Colon (tissue), 2 donors: Measurements from ENCODE around the gene TMC4.
"Not testable (repeated sequence)": the region's sequence is repeated elsewhere in the genome, so short reads cannot be mapped to it uniquely, and the experiment has no call there.

Experiments used
- FAIRE-seq: peaks from 2 replicates; lab custom pipeline; 2012; peaks lifted over from hg19 to GRCh38; lab: Jason Lieb, UNC
- donor health status: control.
- donor health status: control.

TMC4 gene

DNA sequence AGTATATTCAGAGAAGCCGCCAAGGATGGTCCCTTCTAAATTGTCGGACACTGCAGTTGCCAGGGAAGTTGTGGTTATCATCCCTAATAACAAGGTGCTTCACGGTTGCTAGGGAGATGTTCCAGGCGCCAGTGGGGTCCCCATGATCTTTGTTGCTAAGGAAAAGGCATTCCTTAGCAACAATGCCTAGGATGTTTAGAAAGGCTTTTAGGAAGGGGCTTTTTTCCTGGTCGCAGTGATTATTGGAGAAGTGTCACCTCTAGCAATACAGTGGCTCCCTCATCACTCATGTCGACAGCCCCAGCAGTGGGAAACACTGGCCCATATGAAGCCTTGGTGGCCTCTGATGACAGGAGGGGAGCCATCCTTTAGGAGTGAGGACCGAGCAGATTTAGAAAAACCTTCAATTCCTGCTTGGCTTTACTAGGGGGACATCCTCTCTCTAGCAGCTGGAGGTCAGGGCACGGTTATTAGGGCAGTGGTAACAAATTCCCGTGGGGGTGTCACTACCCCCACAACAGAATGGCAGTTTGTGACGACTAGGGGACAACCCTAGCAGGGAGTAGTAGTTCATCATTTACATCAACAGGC is 6.4 kb upstream of the TMC4 start:
- FAIRE-seq: no peak

DNA sequence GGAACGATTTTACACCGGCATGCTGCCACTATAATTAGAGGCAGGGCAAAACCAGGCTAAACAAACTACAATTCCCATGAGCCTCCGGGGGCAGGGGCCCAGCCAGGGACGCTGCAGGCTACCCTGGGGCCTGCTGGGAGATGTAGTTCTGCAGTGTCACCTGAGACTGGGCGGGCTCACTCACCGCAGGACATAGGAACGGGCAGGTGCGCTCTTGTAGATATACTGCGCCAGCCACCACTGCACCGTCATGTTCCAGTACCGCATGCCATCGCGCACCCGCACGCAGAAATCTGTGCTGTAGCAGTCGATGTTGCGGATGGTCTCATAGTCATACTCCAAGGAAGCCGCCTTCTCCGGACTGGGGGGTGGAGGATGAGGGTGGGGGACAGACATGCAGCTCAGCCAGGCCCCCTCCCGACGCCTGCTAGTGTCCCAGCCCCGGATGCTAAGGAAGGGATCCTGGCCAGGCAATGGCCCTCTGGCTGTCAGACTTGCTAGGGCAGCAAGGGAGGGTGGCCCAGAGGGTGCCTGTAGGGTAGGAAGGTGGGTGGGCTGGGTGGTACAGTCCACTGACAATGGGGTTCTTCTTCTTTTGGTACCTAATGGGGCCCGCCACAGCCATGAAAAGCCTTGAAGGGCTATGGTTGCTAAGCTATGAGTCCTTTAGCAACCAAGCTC is 5.8 kb upstream of the TMC4 start:
- FAIRE-seq: no peak

DNA sequence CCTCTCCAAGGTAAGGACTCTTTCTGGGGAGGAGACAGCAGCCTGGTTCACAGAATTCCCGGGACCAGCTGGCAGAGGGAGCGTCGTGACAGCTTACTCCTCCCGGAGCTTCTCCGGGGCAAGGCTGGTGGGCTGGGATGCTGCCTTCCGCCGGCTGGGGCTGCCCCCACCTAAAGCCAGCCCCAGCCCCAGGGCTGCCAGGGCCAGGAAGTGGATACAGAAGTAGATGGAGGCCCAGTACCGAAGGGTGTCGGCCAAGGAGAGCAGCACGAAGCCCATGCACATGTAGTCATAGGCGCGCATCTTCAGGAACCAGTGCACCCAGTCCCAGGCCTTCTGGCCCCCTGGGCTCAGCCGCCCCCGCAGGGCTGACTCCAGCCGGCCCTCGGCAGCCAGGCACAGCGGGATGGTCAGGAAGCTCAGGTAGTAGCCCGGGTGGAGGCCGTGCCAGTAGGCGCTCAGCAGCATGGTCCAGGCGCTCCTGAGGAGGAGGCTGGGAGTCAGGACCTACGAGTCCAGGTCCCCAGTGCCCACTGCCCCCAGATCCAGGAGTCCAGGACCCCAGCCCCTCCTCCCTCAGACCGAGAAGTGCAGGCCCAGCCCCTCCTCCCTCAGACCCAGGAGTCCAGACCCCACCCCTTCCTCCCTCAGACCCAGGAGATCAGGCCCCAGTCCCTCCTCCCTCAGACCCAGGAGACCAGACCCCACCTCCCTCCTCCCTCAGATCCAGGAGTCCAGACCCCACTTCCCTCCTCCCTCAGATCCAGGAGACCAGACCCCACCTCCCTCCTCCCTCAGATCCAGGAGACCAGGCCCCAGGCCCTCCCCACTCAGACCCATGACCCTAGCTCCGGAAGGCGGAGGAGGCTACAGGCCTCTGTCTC is 1.2 kb upstream of the TMC4 start:
- FAIRE-seq: no peak

DNA sequence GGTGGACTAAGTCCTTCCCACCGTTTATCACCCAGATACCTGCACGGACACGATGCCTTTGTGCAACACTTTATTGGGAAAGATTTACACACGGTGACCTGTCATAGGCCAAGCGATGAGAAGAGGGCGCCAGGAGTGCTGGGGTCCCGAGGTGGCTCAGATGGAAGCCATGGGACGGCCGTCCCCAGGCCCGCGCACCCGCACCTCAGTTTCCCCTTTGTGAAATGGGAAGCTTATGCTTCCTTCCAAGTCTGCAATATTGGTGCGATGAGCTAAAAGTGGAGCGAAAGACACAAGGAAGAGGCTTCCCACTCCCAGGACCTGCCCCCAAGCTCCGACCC is 369 bp upstream of the TMC4 start:
- no peak for FAIRE-seq

DNA sequence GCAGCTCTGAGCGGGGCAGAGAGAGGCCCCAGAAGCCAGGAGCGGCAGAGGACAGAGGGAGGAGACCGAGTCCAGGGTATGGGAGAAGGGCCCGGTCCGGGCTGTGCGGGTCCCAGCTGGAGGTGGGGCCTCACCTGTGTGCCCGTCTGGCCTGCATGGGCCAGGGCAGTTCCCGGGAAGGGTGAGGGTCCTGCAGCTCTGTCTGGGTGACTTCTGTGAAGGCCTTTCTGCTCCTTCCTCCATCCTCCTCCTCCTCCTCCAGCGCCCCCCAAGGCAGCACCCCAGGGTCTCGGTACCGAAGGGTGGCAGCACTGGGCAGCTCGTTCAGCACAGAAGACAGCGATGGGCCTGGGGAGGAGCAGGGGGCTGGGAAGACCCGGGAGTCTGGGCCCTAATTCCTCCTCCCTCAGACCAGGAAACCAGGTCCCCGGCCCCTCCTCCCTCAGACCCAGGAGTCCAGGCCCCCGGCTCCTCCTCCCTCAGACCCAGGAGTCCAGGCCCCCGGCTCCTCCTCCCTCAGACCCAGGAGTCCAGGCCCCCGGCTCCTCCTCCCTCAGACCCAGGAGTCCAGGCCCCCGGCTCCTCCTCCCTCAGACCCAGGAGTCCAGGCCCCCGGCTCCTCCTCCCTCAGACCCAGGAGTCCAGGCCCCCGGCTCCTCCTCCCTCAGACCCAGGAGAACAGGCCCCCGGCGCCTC is 1.1 kb downstream of the TMC4 start:
- not testable (repeated sequence) for FAIRE-seq

- no peak for FAIRE-seq
These were observed 3.7 kb downstream of the TMC4 start for GRCh38 chr19:54169149-54169740.

DNA sequence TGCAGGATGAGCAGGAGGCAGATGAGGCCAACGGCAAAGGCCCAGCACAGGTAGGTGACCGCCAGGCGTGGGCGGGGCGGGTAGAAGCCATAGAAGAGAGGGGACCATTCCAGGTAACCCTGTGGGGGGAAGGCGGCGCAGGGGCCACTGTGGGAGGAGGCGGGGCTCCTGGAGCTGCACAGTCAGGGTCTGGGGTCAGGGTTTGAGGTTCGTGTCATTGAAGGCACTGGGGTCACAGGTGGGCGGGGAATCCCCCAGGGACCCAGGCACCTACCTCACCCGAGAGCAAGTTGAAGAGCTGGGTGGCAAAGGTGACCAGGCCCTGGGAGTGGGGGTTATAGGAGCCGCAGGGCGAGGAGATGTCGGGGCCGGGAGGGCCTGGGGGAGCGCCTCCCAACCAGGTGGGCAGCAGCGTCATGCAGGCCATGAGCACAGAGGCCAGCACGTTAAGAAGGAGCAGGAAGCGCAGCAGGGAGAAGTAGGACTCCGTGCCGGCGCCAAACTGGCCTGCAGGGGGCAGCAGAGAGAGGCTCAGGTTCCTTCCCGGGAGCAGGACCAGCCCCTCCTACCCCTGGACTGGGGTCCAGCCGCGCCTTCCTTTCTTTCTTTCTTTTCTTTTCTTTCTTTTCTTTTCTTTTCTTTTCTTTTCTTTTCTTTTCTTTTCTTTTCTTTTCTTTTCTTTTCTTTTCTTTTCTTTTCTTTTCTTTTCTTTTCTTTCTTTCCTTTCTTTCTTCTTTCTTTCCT is 4.6 kb downstream of the TMC4 start:
- no peak for FAIRE-seq

GRCh38 chr19:54165222-54165621 is 7.7 kb downstream of the TMC4 start:
- no peak for FAIRE-seq

- no peak for FAIRE-seq
These were observed 8.4 kb downstream of the TMC4 start for GRCh38 chr19:54164369-54165068.

DNA sequence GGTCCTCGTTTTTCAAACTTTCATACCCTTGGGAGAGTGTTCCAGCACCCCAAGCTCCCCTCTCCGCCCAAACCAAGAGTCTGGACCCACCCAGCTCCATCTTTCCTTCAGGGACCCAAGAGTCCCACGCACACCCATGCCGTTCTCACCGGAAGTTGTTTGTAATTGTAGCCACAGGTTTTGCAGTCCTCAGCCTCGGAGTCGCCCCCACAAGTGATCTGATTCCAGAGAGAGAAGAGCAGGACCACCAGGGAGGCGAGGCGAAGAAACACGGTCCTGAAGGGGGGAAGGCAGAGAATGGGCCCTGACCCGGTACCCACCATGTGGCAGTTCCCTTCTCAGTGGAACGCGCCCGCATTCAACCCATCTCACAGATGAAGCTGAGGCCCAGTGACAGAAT is 10.1 kb downstream of the TMC4 start:
- no peak for FAIRE-seq

DNA sequence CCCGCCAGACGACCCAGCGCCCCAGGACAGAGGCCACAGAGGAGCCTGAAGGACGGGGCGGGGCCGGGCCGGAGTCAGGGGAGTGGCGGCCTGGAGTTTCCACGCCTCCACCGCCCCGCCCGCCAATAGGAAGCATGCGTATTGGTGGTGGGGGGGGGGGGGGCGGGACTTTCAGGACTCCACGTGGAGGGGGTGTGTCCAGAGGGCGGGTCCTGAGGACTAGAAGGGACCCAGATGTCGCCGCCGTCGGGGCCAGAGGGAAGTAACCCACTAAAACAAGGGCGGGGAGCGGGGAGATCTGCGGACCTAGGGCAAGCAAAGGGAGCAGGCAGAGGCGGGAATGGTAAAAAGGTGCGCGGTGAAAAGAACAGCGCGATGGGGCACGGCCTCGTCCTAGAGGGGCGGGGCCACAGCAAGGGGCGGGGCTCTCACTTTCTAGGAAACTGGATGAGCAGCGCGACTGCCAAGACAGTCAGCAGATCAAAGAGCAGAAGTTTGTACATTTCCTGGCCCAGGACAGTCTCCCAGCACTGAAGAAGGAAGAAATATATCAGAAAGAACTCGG is 10.6 kb downstream of the TMC4 start:
- no peak for FAIRE-seq

DNA sequence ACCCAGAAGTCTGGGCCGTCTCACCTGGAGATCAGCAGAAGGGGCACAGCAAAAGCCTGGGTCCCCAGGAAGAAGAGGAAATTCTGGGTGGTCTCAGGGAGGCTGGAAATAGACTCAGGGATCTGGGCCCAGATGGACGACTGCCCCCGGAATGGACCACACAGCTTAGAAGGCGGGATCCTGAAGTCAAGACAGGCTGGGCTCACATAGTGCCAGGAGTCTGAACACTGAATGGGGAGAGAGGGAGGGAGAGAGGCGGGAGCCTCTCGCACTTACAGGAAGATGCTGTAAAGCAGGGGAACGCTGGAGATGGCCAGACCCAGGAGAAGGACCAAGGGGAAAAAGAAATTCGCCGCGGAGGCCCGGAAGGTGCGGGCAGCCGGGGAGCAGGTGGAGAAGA is 12.1 kb downstream of the TMC4 start:
- FAIRE-seq: no peak

DNA sequence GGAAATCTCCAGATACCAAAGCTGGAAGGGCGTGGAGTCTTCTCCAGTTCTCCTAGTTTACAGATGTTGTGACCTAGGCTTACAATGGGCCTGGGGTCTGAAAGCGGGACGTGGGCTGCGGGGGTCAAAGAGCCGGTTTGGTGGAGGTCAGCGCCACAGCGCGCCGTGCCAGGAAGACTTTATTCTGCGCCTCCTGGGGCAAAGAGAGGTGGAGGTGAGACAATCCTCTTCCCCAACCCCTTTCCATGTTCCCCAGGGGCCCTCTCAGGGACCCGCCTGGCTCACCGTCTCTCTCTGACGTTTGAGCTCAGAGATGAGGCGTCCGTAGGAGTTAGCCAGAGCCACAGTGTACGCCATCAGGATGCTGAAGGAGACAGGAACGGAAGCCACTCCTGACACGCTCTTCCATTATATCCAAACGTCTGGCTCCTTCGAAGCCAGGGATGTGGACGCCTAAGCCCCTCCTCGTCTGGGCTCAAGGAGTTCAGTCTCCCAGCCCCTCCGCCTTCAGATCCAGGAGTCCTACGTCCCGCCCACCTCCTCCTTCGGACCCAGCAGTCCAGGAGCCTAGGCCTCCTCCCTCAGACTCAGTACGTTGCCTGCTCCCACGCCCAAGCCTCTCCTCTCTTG is 12.7 kb downstream of the TMC4 start:
- no peak for FAIRE-seq

DNA sequence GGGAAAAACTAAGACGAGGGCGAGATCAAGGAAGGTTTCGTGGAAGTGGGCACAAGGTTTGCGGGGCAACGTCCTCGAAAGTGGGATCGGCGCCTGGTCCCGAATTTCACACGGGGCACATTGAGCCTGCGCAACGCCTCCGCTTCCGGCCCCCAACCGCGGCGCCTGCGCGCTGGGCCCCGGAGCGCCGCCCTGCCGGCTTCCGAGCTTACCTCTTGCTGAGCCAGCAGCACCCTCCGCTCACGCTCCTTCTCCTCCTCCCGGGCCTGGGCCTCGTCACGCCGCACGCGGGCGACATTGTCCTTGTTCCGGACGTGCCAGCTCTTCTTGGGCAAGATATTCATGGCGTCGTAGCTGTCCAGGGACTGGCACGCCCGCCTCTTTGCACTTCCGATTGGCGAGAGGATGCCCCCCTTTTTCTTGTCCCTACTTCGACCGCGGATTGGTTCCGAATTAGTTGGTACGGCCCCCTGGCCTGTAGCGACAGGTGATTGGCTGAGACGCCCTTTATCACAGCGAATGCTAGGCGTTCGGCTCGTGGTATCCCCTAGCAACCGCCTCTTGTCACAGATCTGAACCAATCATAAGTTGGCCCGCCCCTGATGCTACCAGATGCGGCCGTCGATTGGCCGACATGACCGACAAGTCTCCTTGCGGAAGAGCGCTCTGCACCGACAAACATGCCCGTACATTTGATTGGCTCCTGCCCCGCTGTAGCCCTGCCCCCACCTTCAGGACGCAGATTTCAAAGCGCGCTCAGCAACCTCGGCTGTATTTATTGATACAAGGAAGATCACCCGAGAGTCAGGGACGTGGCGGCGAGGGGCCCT is 13.4 kb downstream of the TMC4 start, which contains the start of gene LENG1:
Gene LENG1 (minus strand): TSS at position 370 of the 830 bp plus-strand sequence. CDS start 26 bp downstream, at position 344.
- FAIRE-seq: peak; percentile 95

DNA sequence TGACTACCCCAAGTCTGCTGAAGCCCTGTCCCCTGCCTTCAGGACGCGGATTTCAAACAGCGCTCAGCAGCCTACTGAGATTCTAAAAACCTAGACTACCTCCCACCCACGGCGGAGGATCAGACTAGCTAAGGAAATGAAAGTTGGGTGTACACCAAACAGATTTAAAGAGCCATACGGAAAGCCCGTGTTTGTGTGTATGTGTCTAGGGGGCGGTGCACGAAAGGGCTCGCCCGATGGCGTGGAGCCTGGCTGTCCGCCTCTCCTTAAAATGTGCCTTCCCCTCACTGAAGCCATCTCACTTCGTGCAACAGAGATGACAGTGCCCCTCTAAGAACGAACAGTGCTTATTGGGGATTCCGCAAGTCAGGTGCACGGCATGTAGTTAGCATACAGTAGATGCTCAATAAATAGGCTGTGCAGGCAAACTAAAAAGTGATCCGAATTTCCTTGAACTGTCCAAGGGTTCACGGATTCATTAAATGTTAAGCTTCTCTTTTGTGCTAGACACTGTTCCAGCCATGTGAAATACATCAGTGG is 14.1 kb downstream of the TMC4 start:
- FAIRE-seq: no peak

DNA sequence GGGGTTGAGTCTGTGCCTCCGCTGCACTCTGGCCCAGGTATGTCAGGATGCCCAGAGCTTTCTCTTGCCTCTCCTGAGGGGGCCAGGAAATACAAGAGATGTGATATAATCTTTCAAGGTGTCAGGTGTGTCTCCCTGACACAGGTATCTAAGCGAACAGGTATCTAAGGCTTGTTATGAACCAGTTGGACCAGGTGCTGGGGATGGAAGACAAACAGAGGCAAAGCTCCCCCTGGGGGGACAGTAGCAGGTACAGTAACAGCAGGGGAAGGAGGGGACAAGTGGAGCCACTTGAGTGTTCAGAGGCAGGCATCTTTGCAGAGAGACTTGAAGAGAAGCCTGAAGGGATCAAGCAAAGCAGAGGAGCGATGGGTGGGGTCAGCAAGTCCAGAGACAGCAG is 16.0 kb downstream of the TMC4 start:
- no peak for FAIRE-seq

- no peak for FAIRE-seq
These were observed 16.5 kb downstream of the TMC4 start for GRCh38 chr19:54156490-54156889.

- no peak for FAIRE-seq
These were observed 17.3 kb downstream of the TMC4 start for GRCh38 chr19:54155694-54156093.
